HG03575 (cell line): Measurements from ENCODE around the gene HACD2.
"Not testable (repeated sequence)": the region's sequence is repeated elsewhere in the genome, so short reads cannot be mapped to it uniquely, and the experiment has no call there.

Experiments
- ATAC-seq: cut with Tn5 transposase; IDR thresholded peaks from one replicate; pipeline ENCODE4 v1.9.1; 2021; ENCODE audit not compliant: unreplicated experiment, insufficient number of reproducible peaks, low FRiP score; ENCODE audit errors: extremely low read depth

HACD2 gene

GRCh38 chr3:123499322-123499721 is 85.5 kb downstream of the HACD2 start:
- no peak for ATAC-seq

DNA sequence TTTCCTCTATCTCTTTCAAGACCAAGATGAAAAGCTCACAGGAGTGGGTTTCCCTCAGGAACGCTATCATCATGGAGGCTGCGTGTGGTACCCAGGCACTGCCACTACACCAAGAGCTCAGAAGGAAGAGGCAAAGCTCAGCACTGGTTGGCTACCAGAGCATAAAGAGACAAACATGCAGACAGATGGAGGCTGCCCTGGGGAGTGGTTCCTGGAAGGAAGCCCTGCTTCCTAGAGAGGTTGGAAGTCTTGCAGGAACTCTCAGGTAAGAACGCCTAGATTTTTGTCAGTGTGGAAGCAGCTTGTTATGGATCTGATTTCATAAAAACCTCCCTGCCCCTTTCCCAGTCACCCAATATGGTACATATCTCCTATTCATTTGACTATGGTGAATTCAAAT is 86.1 kb downstream of the HACD2 start:
- no peak for ATAC-seq

DNA sequence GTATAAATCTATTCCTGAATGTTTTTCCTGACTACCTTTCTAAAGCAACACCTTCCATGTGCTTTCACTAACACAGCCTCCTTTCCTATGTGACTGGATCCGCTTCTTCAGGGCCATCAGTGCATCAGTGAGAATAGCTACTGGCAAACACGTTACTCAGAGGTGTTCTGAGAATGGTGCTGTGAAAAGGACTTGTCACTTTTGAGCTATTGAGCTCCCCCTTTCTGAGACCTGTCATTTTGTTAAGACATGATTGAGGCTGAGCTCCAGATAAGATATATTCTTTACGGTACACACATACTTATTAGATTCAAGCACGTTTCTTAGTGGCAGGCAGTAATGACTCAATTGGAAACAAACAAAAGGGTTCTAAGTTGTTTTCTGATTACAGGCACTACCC is 90.9 kb downstream of the HACD2 start:
- no peak for ATAC-seq

GRCh38 chr3:123491966-123492587 is 92.8 kb downstream of the HACD2 start:
- ATAC-seq, result no peak

- no peak for ATAC-seq
These were observed 95.4 kb downstream of the HACD2 start for GRCh38 chr3:123489400-123490004.

- no peak for ATAC-seq
These were observed 96.1 kb downstream of the HACD2 start for GRCh38 chr3:123488645-123489347.

DNA sequence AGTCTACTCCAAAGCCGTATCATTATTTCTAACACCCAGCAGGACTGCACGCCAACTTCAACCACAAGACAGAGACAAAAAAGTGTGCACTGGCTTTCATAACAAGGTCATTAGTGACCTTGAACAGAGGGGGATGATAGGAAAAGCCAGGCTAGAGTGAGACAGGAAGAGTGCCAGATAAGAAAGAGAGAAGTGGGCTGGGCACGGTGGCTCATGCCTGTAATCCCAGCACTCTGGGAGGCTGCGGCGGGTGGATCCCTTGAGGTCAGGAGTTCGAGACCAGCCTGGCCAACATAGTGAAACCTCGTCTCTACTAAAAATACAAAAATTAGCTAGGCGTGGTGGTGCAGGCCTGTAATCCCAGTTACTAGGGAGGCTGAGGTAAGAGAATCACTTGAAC is 97.8 kb downstream of the HACD2 start:
- not testable (repeated sequence) for ATAC-seq

DNA sequence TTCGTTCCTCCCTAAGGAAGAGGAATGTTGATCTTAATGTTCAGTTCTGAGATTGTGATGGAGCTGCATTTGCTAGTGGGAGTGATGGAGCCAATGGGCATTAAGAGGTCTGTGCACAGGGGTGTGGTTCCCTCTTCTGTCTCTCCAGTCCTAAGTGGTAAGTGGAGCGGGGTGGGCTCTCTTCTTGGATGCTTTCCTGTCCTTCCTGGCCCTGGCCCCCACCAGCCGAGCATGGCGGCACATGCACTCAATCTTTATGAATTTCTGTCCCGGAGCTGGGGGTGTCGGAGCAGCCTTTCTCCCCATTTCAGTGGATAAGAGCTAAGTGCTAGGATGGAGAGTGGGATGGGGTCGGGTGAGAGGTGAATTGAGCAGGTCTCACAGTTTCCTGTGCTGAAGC is 98.4 kb downstream of the HACD2 start:
- no peak for ATAC-seq

- ATAC-seq, result no peak
These were observed 99.3 kb downstream of the HACD2 start for GRCh38 chr3:123485551-123485950.

GRCh38 chr3:123483146-123483545 is 101.7 kb downstream of the HACD2 start:
- no peak for ATAC-seq

DNA sequence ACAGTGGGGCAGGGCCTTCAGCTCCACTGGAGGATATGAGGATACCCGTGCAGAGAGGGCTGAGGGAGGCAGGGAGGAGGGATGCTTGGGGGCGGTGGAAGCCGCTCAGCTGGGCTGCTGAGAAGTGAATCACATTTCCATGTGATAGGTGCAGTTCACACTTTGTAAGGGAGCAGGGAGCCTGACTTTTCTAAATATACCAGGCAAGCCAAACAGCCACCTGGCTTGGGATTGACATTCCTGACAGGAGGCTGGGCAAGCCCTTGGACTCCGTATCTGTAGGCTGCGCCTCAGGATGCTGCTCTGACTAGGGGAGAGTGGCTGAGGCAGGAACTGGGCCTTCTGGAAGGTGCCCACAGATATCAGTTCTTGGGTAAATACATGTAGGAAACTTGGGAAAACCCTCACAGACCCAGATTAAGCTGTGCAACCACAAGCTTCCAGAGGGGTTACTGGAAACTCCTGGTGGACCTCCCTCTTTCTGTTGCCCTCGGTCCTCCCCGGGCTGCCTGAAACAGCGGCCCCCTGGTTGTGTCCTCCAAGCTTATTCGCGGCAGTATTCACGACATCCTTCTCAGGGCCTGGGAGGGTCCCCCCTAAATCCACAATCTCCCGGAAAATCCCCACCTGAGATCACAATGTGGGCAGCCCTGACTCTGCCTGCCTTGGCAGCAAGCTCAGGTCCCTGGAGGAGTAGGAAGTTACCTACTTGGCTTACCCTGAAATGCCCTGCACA is 103.0 kb downstream of the HACD2 start:
- ATAC-seq, result no peak

GRCh38 chr3:123481071-123481470 is 103.8 kb downstream of the HACD2 start:
- no peak for ATAC-seq

DNA sequence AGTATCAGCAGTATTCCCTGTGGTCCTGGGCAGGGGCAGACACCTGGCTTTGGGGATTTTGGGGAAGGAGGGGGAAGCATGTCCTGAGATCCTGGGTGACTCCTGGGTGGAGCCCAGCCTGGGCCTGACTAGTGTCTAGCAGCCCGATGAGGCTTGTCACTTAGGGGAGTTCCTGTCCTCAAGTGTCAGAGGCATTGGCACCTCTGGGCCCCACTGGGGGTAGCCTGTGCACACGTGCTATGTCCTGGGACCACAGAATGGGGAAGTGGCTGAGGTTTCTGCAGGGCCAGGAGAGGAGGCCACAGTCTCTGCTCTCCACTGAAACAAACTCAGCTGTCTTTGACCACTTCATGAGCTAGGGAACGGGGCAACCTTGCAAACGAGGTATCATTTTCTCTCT is 104.4 kb downstream of the HACD2 start:
- ATAC-seq, result no peak

GRCh38 chr3:123479891-123480290 is 105.0 kb downstream of the HACD2 start:
- ATAC-seq, result no peak

- ATAC-seq, result no peak
These were observed 106.5 kb downstream of the HACD2 start for GRCh38 chr3:123478314-123478713.

DNA sequence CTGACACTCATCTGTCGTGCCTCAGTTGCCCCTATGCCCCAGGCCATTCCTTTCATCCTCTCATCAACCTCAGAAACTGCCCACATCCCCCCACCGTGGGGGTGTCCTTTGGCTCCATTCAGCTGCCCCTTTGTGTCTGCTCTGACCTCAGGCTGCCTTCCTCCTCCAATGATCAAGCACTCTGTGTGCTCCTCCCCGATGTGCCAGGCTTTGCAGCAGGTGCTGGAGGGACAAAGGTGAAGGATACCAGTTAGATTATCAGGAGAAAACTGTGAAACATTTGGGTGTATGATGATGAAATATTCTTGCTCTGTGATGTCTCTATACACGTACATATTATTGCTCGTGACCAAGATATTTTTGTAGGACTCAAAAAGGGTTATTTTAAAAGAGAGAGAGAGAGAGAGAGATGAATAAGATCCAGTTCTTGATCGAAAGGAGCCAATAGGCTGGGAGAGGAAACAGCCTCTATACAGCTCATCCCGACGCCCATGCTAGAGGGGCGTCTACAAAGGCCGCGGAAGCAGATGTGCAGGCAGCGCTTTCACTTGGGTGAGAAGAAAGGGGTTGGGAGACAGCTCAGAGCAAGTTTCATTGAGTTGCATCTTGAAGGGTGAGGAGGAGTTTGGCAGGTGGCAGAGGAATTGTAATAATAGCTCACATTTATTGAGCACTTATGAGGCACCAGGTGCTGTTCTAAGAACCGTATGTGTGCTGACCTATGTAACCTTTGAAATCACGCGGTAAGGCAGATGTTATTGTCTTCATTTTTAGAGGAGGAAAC is 107.7 kb downstream of the HACD2 start:
- no peak for ATAC-seq

- ATAC-seq, result no peak
These were observed 109.1 kb downstream of the HACD2 start for GRCh38 chr3:123475786-123476185.

- ATAC-seq, result no peak
These were observed 113.7 kb downstream of the HACD2 start for GRCh38 chr3:123471106-123471505.

DNA sequence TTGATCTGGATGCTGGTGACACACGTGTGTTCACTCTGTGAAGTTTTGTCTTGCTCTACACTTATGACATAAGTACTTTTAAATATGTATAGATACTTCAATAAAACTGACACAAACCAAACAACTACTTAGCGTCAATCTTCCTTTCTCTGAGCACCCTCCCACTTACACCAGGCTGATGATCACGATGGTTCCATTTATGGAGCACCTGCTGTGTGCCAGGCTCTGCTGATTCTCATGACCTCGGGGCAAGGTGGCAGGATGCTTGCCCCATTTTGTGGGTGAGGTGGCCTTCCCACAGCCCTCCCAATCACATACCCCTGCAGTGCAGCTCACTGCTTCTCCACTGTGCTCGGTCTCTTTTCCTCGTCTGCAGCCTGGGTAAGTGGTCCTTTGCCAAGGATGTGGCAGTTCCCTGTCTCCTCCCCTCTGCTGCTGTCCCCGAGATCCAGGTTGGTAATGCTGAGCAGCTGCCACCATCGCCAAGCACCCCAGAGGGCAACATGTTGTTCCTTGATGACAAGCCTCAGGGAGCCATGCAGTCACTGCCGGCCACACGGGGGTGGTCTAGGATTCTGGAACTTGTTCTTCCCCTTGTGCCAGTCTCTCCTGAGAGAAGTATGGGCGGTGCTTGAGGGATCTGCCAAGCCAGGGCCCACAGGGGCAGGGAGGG is 115.4 kb downstream of the HACD2 start:
- ATAC-seq, result no peak
